Measurements from ENCODE around the gene OR2AK2. TPM values are rescaled to one million over a fixed set of nuclear protein-coding genes. Genes with fewer than 3 reads are reported as not detected.
"Not testable (repeated sequence)": the region's sequence is repeated elsewhere in the genome, so short reads cannot be mapped to it uniquely, and the experiment has no call there.

Gene OR2AK2
- not detected for total RNA-seq
- long read RNA-seq, result 0 reads

DNA sequence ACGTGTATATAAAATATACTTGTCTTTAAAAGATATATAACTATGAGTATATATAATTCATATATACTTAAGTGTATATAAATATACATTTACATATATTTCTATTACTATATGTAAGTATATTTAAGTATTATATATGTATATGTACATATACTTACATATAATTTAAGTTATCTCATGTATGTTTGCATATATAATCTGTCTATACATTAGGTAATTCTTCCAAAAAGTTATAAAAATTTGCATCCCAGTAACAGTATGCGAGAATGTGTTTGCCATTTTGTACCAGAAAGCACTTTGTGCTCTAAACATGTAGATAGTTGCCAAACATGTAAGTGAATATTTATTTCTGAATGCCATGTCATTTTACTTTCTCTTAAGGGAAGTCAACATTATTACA, at the start of gene OR2AK2:
OR2AK2 (plus strand) TSS at position 301 of the 400 bp plus-strand sequence. CDS start 144 bp downstream, outside the sequence.
- no peak for ATAC-seq
- DNase-seq, result no peak
- intact Hi-C loops (cut with DNase I, micrococcal nuclease), result no loop called here

DNA sequence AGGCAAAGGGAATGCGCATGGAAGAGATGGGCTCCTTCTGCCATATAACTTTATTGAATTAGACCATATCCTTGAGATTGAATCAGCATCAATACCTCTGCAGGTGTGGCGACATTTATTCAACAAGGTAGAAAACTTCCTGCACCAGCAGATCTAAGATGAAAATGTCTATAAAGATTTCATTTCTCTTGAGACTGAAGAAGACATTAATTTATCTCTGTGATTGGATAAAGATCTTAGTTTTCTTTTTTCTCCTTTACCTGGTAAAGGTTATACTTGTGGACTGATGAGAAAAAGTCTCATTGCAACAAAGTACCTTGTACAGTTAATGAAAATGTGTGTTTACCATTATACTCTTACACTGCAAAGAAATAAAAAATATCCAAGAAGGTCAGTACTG, 45.1 kb upstream of the OR2AK2 start, which contains the start of gene OR2T8:
OR2T8 (plus strand) TSS at position 301 of the 400 bp plus-strand sequence. CDS start 766 bp downstream, outside the sequence.
- intact Hi-C loops (cut with DNase I, micrococcal nuclease), result no loop called here
- ATAC-seq, result no peak
- DNase-seq, result no peak

DNA sequence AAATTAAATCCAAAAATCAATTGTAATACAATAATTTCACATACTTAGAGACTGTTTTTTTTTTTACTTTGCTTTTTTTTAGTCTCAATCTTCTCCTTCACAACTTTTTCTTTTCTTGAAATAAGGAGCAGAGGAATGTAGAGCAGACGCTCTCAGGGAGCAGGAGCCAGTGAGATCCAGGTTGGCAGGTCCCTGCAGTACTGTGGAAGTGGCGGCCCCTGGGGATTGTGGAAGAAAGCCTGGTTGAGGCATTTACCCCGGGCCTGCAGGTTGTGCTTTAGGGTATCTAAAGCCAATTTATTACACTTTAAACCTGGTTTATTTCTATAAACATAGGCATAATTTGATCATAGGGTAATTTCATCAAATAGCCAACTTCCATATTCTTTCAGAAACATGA, 41.1 kb upstream of the OR2AK2 start:
- DNase-seq (no peak), ATAC-seq (no peak)
- intact Hi-C loops (cut with DNase I, micrococcal nuclease), result no loop called here

DNA sequence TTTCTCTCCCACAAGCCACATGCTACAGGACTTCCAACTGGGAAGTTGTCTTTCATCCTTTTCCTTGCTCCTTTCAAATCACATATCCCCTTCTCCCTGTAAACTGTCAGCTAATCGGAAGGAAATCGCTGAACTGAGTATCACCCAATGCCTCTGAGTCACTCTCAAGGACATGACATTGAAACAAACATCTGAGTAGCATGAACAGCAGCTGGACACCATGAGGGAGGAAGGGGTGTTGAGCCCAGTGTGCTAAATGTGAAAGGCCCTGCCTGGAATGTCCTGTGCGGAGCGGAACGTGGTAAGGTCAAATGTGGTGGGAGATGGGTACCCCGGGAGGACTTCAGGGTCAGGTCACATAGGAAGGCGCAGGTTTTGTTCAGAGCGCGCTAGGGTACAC, 40.2 kb upstream of the OR2AK2 start, which contains the start of gene OR2AJ1:
OR2AJ1 (plus strand) TSS at position 22 of the 400 bp plus-strand sequence. CDS start 8,880 bp downstream, outside the sequence.
- DNase-seq (no peak), ATAC-seq (no peak)
- intact Hi-C loops (cut with DNase I, micrococcal nuclease), result no loop called here

DNA sequence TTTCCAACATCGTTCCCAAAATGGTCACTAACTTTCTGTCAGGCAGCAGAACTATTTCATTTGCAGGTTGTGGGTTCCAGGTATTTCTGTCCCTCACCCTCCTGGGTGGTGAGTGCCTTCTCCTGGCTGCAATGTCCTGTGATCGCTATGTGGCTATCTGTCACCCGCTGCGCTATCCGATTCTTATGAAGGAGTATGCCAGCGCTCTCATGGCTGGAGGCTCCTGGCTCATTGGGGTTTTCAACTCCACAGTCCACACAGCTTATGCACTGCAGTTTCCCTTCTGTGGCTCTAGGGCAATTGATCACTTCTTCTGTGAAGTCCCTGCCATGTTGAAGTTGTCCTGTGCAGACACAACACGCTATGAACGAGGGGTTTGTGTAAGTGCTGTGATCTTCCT, 31.0 kb upstream of the OR2AK2 start:
- intact Hi-C loops (cut with DNase I, micrococcal nuclease), result no loop called here
- DNase-seq, result no peak
- ATAC-seq, result no peak

GRCh38 chr1:247935781-247936180, 29.3 kb upstream of the OR2AK2 start:
- DNase-seq (no peak), ATAC-seq (no peak)
- intact Hi-C loops (cut with DNase I, micrococcal nuclease), result no loop called here

DNA sequence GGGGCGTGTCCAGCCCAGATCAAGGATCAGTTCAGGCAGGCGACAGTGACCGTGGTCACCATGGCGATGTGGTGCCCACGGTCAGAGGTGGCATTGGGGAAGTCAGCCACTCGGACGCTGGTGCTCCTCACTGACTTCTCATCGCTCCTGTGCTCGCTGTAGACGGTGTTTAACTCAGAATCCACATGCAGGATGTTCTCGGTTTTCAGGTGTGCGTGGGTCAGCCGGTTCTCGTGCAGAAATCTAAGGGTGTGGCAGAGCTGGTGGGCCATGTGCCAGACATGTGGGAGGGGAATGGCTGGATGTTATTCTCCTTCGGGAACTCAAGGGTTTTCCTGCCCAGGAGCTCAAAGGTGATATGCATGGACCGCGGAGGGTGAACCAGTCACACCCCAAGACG, 28.6 kb upstream of the OR2AK2 start:
- ATAC-seq (no peak), DNase-seq (no peak)

GRCh38 chr1:247936965-247937734, 27.9 kb upstream of the OR2AK2 start:
- ATAC-seq, result peak; percentile 85
- DNase-seq, result peak; percentile 38 to 82
- intact Hi-C loops (cut with DNase I, micrococcal nuclease), result not testable (repeated sequence)

More for the DNA sequence above, 28.6 kb upstream of the OR2AK2 start:
- intact Hi-C loops (cut with DNase I, micrococcal nuclease), result no loop called here

GRCh38 chr1:247942624-247943023, 22.4 kb upstream of the OR2AK2 start:
- ATAC-seq, result no peak
- intact Hi-C loops (cut with DNase I, micrococcal nuclease), result no loop called here
- no peak for DNase-seq

DNA sequence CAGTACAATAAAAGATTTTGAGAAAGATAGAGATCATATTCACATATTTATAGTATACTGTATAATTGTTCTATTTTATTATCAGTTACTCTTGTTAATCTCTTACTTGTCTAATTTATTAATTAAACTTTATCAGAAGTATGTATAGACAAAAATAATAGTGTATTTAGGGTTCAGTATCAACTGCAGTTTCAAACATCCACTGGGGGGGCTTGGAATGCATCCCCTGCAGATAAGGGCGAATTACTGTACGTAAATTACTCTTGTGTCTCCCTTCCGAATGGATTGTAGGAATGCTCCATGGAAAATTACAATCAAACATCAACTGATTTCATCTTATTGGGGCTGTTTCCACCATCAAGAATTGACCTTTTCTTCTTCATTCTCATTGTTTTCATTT, 16.5 kb upstream of the OR2AK2 start, which contains the start of gene OR2L8:
OR2L8 (plus strand) TSS at position 301 of the 400 bp plus-strand sequence; CDS start at position 301, 0 bp downstream.
- ATAC-seq (no peak), DNase-seq (no peak)
- intact Hi-C loops (cut with DNase I, micrococcal nuclease), result no loop called here

DNA sequence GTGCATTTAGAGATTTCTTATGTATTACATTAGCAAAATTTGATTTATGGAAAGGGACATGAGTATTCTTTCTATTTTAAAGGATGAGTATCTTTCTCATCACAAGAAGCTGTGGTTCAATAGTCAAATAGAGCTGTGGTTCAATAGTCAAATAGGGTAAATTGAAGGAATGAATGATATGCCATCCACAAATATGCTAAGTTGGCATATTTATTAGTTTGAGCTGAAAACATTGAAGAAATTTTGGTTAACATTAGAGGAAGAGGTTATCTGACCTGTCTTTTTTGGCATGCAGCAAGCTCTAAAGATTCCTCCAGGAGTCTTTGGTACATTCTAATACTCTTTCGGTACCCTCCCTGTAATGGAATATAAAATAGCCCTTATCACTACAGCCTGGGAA, 11.6 kb upstream of the OR2AK2 start:
- intact Hi-C loops (cut with DNase I, micrococcal nuclease), result no loop called here

GRCh38 chr1:247961791-247962190, 3.2 kb upstream of the OR2AK2 start:
- DNase-seq (no peak), ATAC-seq (no peak)
- intact Hi-C loops (cut with DNase I, micrococcal nuclease), result no loop called here

More for the DNA sequence above, 11.6 kb upstream of the OR2AK2 start:
- DNase-seq (no peak), ATAC-seq (no peak)

GRCh38 chr1:247962911-247963588, 2.0 kb upstream of the OR2AK2 start:
- intact Hi-C loops (cut with DNase I, micrococcal nuclease), result no loop called here
- ATAC-seq, result no peak
- no peak for DNase-seq

DNA sequence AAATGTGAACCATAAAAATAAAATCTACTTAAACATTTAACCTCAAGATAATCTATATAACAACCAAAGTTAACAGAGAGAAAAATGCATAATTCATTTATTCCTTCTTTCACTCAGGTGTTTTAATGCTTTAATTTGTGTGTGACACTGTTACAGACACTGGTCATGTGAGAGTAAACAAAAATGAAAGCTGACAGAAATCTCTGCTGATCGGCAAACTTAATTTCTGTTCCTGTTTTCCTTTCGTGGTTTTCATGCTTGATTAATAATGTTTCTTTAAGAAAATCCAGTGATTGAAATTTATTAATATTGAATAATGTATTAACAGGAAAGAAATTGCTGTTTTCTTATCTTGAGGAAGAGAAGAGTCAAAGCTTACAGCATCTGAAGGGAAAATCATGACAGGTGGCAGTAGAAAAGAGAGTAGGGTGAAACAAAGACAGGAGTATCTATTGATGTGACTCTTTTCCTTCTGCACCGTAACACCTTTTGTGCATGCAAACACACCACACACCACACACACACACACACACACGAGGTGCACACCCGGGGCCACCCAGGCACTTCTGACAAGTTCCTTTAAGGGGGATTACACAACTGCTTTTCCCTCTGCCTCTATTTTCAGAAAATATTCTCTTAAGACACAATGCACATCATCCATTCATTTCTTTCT, 1.6 kb downstream of the OR2AK2 start:
- intact Hi-C loops (cut with DNase I, micrococcal nuclease), result no loop called here
- no peak for ATAC-seq
- no peak for DNase-seq

DNA sequence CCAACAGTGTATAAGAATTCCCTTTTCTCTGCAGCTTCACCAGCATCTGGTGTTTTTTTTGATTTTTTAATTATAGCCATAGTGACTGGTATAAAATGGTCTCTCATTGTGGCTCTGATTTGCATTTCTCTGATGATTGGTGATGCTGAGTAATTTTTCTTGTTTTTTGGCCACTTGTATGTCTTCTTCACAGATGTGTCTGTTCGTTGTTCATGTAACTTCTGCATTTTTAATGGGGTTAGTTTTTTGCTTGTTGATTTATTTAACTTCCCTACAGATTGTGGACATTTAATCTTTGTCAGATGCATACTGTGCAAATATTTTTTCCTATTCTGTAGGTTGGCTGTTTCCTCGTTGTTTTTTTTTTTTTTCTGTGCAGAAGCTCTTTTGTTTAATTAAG, 28.0 kb downstream of the OR2AK2 start:
- ATAC-seq (no peak), DNase-seq (no peak)
- intact Hi-C loops (cut with DNase I, micrococcal nuclease), result no loop called here

GRCh38 chr1:247998811-247999210, 33.8 kb downstream of the OR2AK2 start:
- intact Hi-C loops (cut with DNase I, micrococcal nuclease), result no loop called here
- DNase-seq, result no peak
- ATAC-seq, result no peak

- intact Hi-C loops (cut with DNase I, micrococcal nuclease), result no loop called here
- ATAC-seq, result no peak
- DNase-seq, result no peak
Measured at GRCh38 chr1:248000169-248000568, 35.1 kb downstream of the OR2AK2 start.

GRCh38 chr1:248007778-248008177, 42.7 kb downstream of the OR2AK2 start:
- intact Hi-C loops (cut with DNase I, micrococcal nuclease), result no loop called here
- DNase-seq, result no peak
- no peak for ATAC-seq

- DNase-seq (no peak), ATAC-seq (no peak)
- intact Hi-C loops (cut with DNase I, micrococcal nuclease), result no loop called here
Measured at GRCh38 chr1:248009681-248010080, 44.6 kb downstream of the OR2AK2 start.
